Neural progenitor cell (in vitro differentiated cells): ENCODE data around the gene SCN1A.

Experiments
- EZH2 ChIP-seq: fragments of 200-600 bp; sonication (generic); IDR thresholded peaks from 2 replicates; pipeline ENCODE4 v1.6.1; 2017; ENCODE audit warnings: antibody characterized with exemption, mild to moderate bottlenecking, moderate library complexity
- EZH2phosphoT487 ChIP-seq: fragments of 200-600 bp; sonication (generic); IDR thresholded peaks from 2 replicates; pipeline ENCODE4 v1.6.1; 2017; ENCODE audit warnings: antibody characterized with exemption
- TF ChIP-seq, protein P1 (sequence below): fragments of 200-600 bp; sonication (generic); IDR thresholded peaks from 2 replicates; pipeline ENCODE4 v1.5.1; 2017; ENCODE audit warnings: antibody characterized with exemption, mild to moderate bottlenecking

DNA sequence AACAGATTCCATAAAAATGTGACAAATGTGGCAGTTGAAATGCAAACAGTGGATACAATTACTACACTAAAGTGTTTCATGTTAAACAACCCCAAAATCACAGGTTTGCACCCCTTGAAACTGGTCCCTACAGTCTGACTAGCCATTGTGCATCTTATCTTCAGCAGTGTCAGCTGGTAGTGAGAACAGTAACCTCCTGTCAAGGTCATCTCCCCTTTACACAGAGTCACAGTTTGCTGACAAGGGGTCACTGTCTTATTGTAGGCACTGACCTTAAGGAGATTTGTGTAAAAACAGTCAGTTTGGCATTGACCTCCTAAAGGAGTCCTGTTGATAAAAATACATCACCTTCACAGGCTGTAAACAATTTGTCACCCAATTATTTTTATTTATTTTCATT is 137.0 kb downstream of the SCN1A start:
- no peak for TF ChIP-seq EZH2
- TF ChIP-seq, protein P1, sequence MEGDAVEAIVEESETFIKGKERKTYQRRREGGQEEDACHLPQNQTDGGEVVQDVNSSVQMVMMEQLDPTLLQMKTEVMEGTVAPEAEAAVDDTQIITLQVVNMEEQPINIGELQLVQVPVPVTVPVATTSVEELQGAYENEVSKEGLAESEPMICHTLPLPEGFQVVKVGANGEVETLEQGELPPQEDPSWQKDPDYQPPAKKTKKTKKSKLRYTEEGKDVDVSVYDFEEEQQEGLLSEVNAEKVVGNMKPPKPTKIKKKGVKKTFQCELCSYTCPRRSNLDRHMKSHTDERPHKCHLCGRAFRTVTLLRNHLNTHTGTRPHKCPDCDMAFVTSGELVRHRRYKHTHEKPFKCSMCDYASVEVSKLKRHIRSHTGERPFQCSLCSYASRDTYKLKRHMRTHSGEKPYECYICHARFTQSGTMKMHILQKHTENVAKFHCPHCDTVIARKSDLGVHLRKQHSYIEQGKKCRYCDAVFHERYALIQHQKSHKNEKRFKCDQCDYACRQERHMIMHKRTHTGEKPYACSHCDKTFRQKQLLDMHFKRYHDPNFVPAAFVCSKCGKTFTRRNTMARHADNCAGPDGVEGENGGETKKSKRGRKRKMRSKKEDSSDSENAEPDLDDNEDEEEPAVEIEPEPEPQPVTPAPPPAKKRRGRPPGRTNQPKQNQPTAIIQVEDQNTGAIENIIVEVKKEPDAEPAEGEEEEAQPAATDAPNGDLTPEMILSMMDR: no peak
- no peak for TF ChIP-seq EZH2phosphoT487
